NCI-H460 (cell line): ENCODE data around the gene CAMTA1. TPM values are rescaled to one million over a fixed set of nuclear protein-coding genes. Genes with fewer than 3 reads are reported as not detected.
A peak's percentile ranks its signal among the peaks of the same experiment; 100 is the strongest.

Experiments
- DNase-seq: peaks from one replicate; pipeline ENCODE4 v3.0.0-alpha.2; 2016; ENCODE audit warnings: low read depth; ENCODE audit errors: extremely low read depth
- total RNA-seq: library from RNA; depleted of rRNA; stranded (reverse); fragments of >200 nt; shearing (Covaris generic); gene quantifications from 2 replicates; pipeline ENCODE4 v1.2.3, GENCODE V29; 2014

The CAMTA1 gene
- total RNA-seq, 1 experiment from 2014 or later = 39.9 TPM

DNA sequence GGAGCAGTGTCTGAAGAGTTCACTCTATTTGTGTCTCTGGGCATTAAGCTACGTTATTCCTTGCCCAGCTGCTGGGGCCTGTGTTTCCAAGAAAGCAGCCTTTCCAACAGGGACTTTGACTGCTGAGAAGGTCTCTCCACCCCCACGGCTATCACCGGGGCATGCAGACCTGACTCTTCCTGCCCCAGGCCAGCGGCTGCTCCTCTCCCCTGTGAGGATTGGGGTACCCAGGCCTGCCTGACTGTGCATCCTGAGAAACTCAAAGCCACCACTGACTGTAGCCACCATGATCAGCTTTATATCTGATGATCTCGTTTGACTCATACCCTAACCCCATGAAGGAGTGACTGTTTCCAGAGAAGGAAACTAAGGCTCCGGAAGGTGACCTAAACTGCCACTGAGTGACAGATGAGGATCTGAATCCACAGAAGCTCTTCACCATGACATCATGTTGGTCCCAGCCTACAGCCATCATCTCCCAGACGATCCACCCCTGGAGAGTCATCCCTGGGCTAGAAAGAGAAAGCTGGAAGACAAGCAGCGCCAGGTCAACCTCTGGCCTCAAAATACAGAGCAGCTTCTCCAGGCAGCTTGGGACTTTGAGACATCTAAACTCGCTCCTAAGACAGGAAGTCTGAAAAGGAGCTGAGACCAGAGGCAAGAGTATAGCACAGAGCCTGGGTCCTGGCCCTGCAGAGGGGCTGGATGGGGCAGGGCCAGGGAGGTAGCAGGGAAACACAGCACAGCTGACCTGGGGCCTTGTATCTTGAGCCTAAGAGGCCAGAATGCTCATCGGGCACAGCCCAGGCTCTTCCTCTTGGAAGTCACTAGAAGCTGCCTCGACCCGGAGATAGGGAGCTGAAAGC, 741.8 kb downstream of the CAMTA1 start:
- no peak for DNase-seq

DNA sequence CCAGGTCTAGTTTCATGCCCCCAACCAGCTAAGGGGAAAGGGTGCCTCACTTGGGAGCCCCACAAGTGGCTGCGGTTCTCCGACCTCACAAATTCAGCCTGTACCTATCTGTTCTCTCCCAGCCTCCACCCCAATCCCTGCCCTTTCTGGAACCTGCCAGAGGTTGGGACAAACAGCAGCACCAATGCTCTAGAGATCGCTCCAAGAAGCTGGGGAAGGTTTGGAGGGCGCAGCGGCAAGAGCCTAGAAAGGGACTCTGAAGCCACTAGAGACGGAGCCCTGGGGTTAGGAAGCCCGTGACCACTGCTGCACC, 742.4 kb downstream of the CAMTA1 start:
- no peak for DNase-seq

DNA sequence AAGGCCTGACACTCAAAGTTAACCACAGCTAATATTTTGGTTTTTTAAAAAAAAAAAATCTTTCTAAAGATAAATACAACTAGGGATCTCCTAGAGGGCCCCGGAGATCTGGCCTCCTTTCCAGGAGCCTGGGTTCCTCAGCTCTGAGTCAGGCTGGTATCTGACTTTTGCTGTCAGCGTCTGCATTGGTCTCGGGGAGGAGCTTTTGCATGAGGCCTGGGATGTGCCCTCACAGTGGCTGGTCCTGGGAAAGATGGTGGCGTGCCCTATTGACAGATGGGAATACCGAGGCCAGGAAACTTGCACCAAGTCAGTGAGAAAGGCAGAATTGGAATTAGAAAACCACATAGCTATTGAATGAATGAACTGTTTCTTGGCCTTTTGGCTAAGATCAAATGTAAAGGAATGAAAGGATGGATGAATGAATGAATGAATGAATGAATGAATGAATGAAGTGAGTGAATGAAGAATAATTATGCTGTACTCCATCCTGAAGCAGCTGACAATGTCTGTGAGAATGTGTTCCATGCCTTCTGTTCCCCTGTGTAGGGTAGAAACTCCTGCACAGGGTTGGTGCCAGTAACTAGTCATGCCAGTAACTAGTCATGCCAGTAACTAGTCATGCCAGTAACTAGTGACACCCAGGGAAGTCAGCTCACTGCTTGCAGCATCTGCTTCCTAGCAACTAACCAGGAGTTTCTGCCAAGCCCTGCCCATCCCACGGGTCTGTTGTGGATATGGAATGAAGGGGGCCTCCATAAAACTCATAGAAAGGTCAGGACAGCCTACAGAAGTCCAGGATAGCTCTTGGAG, 743.3 kb downstream of the CAMTA1 start:
- no peak for DNase-seq

DNA sequence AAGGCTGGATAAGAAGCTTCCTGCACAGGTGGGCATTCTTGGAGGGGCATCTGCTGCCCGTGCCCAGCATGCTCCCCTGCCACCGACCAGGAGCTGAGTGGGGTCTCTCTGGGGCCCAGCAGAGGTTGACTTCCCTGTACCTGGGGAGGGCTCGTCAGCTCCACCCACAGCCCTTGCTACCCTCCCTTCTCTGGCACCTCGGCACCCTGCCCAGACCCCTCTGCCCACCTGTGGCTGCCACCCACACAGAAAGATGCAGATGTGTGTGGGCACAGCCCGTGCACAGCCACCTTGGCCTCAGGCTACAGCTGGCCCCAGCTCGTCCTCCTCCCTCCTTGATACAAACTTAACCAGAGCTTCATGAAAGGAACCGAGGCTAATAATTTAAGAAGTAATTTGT, 744.7 kb downstream of the CAMTA1 start:
- DNase-seq = no peak

DNA sequence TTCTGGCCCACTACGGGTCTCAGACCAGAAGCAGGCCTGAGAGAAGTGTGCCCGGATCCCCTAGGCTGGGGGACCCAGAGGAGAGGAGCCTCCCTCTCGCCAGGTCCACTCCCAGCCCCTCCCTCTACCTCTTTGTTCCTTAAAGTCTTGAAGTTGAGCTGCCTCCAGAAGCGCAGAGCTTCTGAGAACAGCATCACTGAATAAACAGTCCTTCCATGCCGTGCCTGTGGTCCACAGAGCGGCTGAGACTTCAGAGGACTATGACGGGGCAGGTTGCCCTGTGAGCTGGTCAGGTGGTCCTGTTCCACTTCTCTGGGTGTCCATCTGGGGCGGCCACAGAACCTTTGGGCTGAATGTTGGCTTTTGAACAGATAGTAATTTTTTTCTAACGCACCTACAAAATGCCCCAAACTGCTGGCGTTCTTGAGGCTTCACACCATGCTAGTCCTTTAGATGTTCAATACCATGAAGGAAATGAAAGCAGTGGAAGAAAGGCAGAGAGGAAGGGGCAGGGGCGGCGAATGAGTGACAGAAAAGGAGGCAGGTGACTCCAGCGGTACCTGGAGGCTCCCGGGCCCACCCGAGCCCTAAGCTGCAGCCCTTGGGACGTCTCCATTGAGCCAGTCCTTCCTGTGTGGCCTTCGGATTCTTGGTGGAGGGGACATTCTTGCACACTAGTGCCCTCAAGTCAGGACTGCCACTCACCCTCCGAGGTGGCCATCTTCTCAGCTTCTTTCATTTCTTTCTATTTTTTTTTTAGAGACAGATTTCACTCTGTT, 746.5 kb downstream of the CAMTA1 start:
- no peak for DNase-seq

DNA sequence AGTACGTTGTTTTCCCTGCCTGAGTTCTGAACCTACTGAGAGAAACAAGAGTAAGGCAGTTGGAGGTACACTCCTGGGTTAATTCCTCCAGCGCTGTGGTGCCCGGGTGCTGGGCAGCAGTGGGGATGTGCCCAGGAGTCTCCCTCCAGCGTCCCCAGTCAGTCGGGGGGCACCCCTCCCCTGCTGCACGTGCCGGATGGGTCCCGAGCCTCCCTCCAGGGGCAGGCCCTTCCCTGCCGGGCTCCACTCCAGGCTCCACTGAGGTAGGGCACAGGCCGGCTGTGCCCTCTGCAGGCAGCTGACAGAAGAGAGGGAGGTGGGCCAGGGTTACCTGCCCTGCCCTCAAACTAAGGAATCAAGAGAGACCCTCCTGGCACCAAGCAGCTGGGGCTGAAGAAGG, 747.8 kb downstream of the CAMTA1 start:
- no peak for DNase-seq

DNA sequence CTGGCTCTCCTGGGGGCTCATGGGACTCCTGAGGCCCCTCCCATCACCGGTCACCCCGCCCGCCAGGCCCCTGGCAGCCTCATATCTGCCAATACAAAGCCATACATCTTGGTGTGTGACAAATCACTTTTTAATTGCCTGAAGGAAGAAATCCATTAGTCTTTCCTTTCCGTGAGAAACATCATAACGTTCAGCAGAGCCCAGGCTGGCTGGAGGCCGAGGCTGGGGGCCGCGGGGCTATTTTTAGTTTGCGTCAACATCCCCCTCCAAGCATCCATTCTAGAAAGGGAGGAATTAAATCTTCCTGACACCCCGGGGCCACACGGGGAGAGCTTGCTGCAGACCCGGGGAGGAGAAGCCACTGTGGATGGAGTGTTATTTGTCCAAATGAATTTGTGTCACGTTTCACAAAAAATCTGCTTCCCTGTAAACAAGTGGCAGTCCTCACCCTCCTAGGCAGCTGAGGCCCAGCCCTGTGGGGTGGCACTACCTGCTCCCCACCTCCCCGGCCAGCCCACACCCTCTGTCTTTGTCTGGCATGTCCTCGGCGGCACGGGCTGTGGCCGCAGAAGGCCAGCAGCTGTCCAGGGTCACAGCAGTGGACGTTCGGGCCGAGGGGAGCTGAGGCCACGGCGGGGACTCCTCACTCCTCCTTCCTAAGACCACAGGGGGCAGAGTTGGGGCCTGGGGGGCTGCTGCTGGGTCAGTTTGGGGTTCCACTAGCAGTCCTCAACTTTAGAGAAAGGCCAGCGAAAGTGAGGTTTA, 749.0 kb downstream of the CAMTA1 start:
- no peak for DNase-seq

DNA sequence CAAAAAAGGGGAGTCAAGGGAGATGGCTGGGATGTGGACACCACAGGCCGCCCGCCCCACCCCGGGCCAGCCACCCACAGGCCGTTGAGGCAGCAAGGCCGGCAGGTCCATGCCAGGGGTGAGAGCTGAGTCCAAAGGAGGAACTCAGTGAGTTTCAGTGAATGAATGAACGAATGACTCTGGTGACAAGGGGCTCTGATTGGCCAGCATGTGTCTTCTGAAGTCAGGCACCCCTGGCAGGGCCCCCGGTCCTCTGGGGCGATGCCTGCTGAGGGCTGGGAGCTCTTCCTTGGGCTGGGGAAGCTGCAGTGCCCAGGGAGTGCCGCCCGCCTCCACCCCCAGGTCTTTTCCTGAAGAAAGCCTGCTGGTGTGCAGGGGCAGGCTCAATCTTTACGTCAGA, 749.8 kb downstream of the CAMTA1 start:
- no peak for DNase-seq

DNA sequence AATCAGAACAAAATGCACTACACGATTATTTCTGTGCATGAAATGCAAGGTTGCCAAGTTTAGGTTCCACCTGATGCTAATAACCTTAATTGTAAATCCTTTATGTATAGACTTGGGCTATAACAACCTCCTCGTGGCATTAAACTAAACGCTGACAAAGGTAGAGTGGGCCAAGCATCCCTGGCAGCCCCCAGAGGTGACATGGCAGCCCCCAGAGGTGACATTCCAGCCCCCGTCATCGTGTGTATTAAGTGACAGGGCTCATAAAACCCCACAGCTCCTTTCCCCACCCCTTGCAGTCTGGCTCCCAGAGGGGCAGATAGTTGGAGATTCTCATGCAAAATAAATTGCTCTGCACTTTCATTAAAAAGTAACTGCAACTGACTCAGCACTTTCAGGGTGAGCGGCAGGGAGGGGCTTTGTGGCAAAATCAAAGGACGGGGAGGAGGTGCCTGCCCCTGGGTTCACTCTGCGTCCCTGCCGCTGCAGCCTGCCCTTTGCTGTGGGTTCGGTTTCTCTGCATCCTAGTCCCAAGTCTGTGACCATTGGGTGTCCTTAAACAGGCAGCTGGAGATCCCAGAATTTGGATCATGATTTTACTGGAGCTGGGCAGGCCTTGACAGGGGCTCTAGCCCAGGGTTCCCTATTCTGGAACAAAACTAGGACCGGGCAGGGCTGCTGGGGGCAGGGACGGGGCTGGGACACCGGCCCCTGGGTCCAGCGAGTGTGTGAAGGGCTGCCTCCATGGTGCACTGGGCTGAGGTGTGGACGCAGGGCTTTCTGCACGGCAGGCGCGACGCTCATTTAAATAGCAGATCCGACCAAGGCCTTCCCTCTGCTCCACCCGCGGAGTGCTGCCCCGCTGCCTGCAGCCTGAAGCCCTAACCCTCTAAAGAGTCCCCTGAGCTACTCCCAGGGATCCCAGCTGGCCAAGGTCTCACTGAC, 751.0 kb downstream of the CAMTA1 start:
- DNase-seq = no peak

DNA sequence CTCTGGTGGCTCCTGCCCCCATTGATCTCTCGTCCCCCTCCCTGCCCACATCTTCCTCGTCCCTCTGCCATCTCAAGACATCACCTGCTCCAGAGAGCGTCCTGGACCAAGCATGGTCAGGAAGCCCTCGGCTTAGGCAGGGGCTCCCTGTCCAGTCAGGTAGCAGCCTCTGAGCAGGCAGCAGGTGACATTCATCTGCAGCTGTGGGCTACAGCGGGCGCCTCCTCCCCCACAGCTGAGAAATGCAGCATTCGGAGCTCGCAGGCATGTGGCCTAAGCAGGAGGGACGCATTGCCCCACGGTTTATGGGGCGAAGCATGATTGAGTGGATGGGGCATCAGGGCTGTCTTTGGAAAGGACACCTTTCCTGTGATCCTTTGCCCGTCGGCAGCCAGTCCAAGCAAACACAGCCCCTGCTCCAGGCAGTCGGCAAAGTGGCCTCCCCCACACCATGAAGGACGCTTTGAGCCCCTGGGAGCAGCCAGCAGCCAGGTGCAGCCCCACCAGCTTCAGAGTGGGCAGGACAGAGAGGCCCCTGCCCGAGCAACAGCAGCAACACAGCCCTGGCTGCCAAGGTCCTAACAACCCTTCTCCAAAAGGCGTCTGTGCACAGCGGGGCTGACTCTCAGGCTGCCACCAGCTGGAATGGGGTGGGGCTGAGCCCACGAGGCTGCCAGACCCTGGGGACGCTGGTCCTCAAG, 751.8 kb downstream of the CAMTA1 start:
- no peak for DNase-seq

DNA sequence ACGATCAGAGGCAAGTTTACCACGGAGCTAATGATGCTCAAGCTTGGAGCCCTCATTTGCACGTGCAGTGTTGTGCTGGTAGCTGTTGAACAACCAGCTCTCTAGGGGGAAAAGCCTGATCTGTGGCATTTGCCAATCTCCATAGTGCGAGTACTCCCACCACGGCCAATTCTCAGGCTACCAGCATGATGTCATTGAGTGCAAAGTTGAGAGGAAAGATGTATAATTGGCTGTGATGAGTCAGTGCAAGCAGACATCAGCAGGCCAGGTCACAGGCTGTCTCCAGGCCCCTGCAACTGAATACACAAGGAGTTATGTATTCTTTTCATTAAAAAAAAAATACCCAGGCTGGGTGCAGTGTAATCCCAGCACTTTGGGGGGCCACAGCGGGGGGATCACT, 752.8 kb downstream of the CAMTA1 start:
- no peak for DNase-seq

DNA sequence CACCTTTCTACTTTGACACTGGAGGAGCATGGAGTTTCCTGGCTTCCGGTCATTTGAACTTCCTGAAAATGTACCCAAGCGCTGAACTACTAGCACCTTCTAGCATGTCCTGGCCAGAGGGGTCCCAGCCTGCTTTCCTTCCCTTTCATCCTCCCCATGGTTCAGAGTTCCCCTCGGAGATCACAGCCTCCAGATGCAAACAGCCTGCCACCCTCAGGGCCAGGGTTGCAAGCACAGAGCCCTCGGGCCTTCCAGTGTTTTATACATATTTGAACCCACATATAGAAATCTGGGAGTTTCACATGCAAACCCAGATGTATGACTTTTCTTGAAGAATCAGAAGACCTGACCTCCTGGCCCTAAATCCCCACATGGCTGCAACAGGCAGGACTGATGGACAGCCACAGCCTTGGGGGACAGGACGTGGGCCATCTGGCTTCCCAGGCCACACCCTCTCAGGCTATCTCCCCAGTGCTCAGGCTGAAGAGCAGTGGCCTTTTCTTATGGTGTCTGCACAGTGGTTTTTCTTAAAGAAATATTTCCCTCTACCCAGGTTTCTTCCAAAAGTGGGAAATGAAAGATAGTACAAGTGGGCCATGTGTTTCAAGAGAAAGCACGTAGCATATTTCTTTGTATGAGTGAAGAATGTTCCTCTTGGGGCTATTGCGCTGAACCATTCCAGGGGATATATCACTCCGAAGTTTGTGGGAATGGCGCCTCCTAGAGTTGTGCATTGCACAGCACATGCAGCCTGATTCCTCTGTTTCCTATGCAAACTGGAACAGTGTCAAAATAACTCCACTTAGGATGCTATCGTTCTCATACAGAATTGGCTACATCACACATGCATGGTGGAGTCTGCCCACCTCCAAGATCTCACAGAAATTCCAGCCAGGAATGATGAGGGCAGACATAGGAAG, 753.9 kb downstream of the CAMTA1 start:
- no peak for DNase-seq

DNA sequence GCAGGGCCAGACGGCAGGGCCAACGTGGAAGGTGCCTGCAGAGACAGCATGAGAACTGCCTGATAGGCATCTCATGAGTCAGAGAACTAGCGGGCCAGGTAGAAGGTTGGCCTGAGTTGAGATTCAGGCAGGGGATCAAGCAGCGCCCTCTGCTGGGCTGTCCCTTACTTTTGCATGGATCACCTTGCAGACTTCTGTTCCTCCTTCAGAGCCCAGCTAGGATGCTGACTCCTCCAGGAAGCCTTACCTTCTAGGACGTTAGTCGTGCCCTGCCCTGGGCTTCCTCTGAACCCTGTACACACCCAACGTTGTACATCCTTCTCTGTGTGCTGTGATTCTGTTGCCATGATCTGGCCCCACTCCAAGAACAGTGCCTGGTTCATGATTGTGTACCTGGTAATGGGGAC, 754.5 kb downstream of the CAMTA1 start:
- no peak for DNase-seq

DNA sequence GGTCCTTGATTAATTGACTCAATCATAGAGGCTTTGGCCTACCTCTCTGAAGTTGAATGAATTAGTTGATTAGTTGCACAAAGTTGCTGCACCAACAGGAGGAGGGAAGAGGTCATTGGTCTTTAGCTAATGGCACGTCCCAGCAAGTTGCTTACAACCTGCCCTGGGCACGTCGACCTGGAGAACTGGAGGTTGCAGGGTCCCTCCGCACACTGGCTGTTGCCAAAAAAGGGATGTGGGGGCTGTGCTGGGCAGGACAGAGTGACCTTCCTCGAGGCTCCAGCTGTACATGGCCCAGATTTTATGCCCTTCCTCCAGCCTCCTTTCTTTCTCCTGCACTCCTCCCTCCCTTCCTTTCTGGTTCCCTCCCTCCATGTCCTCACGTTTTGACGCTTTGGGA, 755.6 kb downstream of the CAMTA1 start:
- DNase-seq = no peak

DNA sequence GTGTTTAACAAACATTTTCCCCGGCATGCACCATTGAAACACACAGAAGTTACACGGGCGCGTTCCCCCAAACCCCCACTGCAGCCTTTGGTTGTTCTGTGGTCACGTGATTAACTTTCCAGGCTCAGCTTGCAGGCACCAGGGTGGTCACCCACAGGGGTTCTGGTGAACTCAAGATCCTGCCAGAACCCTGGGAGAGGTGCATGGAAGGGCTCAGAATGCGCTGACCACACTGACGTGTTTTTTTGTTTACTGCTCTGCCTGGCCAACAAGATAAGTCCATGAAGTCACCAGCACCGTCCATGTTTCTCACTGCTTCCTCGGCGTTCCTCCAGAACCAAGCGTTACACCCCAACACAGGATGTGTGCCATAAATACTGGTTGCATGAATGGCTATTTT, 756.4 kb downstream of the CAMTA1 start:
- no peak for DNase-seq

DNA sequence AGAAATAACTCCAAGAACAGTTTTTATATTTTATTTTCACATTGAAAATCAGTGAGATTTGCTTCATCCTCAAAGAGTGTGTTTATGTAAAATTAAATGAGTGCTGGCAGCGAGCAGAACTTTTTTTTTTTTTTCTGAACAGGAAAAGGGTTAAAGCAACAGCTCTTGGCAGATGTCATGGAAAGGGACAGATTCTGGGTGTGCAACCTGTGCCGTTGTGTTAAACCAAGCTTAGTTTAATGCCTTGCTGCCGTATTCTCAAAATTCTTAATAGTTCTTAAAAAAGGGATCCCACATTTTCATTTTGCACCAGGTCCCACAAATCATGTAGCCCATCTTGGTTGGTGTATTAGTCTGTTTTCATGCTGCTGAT, 758.5 kb downstream of the CAMTA1 start:
- DNase-seq = no peak

DNA sequence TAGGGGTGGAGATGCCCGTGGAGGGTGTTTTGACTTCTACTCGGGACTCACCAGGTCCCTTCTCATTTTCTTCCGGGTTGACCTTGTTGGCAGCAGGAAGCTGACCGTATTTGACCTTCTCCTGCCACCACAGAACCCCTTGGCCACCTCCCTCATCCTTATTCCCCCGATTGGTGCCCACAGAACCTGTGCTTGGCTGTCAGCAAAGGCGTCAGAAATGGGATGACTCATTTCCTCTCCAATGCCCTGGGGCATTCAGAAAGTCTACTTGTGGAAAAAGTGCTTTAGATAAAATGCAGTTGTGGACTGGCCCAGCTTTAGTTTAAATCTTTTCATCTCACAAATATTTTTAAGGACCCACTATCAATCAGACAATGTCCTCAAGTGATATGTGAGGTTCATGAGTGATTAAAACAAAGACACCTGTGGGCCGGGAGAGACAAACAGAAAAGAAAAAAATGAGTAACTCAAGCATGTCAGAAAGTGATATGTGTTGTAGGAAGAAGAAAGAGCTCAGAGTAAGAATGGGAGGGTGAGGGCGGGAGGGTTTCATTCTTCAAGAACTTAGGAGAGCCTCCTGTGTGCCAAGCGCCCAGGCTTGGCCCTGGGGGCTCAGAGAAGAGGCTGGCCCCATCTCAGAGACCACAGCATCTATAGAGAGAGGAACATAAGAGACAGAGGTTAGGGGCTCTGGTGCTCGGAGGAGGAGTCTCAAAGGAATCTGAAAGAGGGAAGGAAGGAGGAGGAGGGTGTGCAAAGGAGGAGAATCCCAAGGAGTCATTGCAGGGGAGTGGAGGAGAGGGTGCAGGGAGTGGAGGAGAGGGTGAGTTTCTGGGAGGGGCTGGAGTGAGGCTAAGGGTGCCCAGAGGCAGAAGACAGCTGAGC, 764.3 kb downstream of the CAMTA1 start:
- DNase-seq = peak; percentile 86
